ENCODE data around the gene SLC34A1.

- TF ChIP-seq RELA (CRISPR knock-in tag; IDR thresholded peaks at IDR 0.05) (no peak), IRF1 (CRISPR knock-in tag; IDR thresholded peaks at IDR 0.05; ENCODE audit: low read depth) (no peak)
These were observed 6.1 kb upstream of the SLC34A1 start for GRCh38 chr5:177377851-177378776.
